C4-2B (cell line): ENCODE data around the gene PNCK.
"Not testable (repeated sequence)": the region's sequence is repeated elsewhere in the genome, so short reads cannot be mapped to it uniquely, and the experiment has no call there.

Experiments used
- H3K27ac ChIP-seq: fragments of 450-650 bp; 2 replicates; pipeline ENCODE4 v1.5.1; 2017
- ZFX ChIP-seq: fragments of 450-650 bp; IDR thresholded peaks from 2 replicates; pipeline ENCODE4 v1.6.1; 2017
- TF ChIP-seq, protein P1 (sequence below): fragments of 450-650 bp; conservative IDR thresholded peaks from 2 replicates; pipeline ENCODE4 v1.5.1; 2017; ENCODE audit warnings: mild to moderate bottlenecking

The PNCK gene

DNA sequence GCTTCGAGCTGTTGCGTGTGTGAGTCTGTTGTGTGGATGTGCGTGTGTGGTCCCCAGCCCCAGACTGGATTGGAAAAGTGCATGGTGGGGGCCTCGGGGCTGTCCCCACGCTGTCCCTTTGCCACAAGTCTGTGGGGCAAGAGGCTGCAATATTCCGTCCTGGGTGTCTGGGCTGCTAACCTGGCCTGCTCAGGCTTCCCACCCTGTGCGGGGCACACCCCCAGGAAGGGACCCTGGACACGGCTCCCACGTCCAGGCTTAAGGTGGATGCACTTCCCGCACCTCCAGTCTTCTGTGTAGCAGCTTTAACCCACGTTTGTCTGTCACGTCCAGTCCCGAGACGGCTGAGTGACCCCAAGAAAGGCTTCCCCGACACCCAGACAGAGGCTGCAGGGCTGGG lies 22.5 kb upstream of the PNCK start:
- H3K27ac ChIP-seq = no peak overlapping the region
- TF ChIP-seq, protein P1, sequence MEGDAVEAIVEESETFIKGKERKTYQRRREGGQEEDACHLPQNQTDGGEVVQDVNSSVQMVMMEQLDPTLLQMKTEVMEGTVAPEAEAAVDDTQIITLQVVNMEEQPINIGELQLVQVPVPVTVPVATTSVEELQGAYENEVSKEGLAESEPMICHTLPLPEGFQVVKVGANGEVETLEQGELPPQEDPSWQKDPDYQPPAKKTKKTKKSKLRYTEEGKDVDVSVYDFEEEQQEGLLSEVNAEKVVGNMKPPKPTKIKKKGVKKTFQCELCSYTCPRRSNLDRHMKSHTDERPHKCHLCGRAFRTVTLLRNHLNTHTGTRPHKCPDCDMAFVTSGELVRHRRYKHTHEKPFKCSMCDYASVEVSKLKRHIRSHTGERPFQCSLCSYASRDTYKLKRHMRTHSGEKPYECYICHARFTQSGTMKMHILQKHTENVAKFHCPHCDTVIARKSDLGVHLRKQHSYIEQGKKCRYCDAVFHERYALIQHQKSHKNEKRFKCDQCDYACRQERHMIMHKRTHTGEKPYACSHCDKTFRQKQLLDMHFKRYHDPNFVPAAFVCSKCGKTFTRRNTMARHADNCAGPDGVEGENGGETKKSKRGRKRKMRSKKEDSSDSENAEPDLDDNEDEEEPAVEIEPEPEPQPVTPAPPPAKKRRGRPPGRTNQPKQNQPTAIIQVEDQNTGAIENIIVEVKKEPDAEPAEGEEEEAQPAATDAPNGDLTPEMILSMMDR = no peak
- no peak for TF ChIP-seq ZFX

DNA sequence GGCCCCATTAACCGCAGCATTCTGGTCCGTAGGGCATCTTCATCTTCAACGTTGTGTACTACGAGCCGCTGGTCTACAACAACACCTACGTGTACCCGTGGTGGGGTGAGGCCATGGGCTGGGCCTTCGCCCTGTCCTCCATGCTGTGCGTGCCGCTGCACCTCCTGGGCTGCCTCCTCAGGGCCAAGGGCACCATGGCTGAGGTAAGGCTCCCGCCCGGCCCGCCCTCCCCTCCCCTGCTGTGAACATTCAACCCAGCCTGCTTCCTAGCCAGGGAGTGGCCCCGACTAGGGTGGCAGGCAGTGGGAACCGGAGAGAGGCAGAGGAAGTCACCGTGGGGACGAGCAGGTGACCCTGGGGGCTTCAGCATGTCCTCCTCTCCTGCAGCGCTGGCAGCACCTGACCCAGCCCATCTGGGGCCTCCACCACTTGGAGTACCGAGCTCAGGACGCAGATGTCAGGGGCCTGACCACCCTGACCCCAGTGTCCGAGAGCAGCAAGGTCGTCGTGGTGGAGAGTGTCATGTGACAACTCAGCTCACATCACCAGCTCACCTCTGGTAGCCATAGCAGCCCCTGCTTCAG lies 21.2 kb upstream of the PNCK start:
- H3K27ac ChIP-seq = no peak overlapping the region
- TF ChIP-seq, protein P1 = no peak
- no peak for TF ChIP-seq ZFX

DNA sequence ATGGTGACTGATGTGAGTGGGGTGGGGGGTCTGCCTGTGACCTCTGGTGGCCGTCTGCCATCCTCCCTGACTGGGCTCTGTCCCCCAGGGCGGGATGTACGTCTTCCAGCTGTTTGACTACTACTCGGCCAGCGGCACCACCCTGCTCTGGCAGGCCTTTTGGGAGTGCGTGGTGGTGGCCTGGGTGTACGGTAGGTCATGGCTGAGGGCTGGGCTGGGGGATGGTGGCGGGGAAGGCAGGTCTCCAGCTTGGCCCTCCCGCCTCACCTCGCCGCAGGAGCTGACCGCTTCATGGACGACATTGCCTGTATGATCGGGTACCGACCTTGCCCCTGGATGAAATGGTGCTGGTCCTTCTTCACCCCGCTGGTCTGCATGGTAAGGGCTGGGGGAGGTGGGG lies 20.6 kb upstream of the PNCK start:
- H3K27ac ChIP-seq = not testable (repeated sequence)

DNA sequence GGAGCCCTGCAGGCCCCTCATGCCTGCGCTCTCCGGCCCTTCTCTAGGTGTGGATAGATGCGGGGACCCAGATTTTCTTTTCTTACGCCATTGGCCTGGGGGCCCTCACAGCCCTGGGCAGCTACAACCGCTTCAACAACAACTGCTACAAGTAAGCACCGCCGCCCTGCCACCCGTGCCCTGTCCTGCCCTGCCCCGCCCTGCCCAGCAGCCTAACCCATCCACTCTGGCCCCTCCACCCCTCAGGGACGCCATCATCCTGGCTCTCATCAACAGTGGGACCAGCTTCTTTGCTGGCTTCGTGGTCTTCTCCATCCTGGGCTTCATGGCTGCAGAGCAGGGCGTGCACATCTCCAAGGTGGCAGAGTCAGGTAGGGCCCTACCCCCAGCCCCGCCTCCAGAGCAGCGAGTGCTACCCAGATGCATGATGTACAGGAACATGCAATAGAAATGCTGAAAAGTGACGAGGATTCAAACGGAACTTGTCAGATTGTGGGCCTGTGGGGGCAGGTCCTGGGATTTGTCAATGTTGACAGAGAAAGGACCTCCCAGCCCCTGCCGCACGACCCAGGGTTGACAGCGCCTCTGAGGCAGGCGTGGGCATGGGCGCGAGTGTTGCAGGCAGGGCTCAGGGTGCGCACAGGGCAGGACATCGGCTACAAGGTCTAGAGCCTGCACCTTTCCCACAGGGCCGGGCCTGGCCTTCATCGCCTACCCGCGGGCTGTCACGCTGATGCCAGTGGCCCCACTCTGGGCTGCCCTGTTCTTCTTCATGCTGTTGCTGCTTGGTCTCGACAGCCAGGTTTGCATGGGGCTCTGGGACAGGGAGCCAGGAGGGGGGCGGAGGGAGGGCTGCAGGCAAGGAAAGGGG lies 19.8 kb upstream of the PNCK start:
- no peak for TF ChIP-seq ZFX
- TF ChIP-seq, protein P1 = no peak

DNA sequence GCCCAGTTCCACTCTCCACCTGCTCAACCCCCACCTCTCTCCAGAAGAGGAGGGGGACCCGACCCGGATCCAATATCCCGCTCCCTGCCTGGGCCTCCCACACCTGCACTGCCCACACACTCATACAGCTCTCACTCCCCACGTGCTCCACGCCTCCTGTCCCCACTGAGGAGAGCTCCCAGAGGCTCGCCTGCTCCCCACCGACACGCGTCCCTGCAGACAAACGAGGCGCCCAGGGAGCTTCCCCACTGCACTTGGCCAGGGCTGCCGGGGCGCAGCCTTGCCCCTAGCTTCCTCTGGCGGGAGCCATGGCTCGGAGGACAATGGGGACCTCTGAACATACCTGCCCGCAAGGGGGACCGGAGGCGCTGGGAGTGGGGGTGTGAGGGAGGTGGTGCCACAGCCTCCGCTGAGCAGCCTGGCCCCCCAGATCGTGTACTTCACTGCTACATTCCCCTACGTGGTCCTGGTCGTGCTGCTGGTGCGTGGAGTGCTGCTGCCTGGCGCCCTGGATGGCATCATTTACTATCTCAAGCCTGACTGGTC lies 19.1 kb upstream of the PNCK start:
- no peak overlapping the region for H3K27ac ChIP-seq

More for the DNA sequence above, 19.8 kb upstream of the PNCK start:
- H3K27ac ChIP-seq = no peak overlapping the region

DNA sequence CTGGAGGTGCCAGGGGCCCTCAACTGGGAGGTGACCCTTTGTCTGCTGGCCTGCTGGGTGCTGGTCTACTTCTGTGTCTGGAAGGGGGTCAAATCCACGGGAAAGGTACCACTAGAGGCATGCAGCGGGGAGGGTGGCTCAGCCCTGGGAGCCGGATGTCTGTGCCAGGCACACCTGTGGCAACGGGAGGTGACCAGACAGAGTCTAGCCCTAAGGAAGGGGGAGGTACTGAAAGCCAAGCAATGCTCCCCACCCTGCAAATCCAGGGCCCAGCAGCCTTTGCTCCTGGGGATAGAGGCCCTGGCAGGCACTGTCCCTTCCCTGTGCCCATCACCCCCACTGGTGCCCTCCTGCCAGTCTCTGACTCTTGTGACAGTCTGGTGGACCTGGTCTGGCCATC lies 18.4 kb upstream of the PNCK start:
- TF ChIP-seq, protein P1 = no peak
- no peak for TF ChIP-seq ZFX
- H3K27ac ChIP-seq = no peak overlapping the region

More for the DNA sequence above, 19.1 kb upstream of the PNCK start:
- TF ChIP-seq, protein P1 = no peak
- no peak for TF ChIP-seq ZFX

DNA sequence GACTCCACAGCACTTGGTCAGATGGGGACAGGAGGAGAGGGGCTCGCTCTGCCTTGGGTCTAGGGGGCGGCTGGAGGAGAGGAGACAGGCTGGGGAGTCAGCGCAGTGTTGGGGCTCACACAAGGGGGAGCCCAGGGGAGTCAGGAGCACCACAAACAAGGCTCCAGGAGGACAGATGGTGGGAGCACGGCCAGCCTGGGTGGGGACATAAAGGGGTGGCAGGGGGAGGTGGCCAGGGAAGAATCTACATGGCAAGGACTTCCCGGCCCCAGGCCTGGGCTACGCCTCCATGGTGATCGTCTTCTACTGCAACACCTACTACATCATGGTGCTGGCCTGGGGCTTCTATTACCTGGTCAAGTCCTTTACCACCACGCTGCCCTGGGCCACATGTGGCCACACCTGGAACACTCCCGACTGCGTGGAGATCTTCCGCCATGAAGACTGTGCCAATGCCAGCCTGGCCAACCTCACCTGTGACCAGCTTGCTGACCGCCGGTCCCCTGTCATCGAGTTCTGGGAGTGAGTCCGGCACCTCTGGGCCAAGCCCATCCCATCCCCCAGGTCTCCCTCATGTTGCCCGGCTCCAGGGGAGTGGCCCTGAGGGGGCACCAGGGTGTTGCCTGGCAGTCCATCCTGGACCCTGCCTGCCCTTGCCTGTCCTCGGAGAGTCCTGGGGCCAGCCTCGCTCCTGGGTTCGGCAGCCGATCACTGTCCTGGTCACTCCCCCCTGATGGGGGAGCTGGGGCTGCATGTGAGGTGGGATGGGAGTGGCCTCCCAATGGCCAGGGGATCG lies 17.6 kb upstream of the PNCK start:
- not testable (repeated sequence) for H3K27ac ChIP-seq

DNA sequence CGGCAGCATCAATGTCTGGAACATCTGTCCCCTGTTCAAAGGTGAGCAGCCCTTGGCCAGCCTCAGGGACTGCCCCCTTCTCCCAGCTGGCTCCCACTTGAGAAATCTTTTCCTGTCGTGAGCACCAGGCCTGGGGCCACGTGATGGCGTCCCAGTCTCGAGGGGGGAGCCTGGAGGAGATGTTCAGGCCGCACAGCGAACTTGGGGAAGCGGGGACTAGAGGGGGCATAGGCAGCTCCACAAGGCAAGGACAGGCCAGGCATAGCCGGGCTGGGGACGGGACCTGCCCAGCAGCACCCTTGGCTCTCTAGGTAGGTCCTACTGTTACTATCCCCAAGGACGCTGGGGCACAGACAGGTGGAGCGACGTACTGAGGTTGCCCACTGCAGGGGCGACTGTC lies 16.9 kb upstream of the PNCK start:
- TF ChIP-seq ZFX = no peak
- TF ChIP-seq, protein P1 = no peak
- peak overlapping the region; percentile 78; the same call in 1 of the 2 replicates for H3K27ac ChIP-seq
